Activated effector memory CD4-positive, alpha-beta T cell treated with anti-CD3 and anti-CD28 coated beads, Interleukin-2, amount 50 U/mL, for 16 hours (primary cell): ENCODE measurements around the gene CHD5.

Source experiments
- DNase-seq: peaks from one replicate; pipeline ENCODE4 v3.0.0-alpha.2; 2020

CHD5 gene

DNA sequence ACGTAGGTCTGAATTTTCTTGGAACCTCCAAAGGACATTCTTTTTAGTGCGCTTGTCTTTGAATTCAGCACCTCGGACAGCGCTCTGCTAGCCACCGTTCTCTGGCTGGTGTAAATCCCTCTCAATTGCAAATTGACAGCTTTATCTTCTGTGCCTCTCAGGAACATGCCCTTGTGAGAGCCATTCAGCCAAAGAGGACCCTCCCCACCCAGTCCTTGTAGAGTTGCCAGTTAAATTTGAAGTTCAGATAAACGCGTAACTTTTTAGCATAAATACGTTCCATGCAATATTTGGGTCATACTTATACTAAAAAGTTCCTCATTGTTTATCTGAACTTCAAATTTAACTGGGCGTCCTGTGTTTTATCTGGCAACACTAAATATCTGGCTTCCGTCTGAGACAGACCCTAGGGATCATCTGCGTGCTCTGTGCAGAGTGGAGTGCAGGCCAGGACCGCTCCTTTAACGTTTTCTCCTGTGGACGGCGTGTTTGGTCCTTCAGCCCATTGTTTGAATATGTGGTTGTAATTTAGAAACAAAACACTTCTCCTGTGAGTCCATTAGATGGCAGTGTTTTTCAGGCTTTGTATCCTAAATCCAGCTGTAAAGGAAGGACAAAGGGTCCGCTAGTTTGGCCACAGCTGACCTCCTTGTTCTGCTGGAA, 127.4 kb downstream of the CHD5 start:
- peak; percentile 79 for DNase-seq
